ENCODE results near the gene LLGL1.

The LLGL1 gene

DNA sequence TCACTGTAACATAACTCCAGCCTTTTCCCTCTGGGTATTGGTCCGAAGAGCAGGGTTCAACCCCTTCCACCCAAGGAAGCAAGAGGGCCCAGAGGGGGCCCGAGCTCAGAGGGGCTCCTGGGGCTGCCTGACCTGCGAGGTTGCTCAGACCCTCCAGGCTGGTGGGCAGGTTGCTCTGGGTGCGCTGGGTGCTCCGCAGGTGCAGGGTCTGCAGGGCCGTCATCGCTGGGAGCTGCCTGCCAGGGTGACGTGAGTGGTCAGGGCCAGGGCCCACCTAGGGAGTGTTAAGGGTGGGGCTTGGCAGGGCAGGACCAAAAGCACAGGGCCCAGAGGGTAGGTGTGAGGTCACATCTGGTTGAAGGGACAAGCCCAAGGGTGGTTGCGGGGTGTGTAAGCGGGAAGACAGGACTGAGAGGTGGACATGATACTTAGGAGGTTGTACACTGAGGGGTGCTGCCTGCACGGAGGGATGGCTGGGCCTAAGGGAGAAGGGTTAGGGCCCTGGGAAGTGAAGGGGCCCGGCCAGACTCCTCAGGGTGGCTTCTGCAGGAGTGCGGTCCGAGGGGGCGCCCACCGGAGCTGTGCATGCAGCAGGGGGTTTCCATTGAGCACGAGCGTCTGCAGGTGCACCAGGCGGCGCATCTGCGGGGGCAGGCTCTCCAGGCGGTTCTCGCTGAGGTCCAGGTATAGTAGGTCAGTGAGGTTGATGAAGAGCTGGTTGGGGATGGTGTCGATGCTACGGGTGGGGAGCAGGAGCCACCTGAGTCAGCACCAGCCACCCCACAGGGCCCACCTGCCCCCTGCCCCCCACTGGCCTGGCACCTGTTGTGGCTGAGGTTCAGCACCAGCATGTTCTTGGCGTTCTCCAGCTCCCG is 28.7 kb downstream of the LLGL1 start:
- H3K27me3 ChIP-seq (ENCODE audit: insufficient read depth, poor library complexity, severe bottlenecking) = no peaks in the 10 kb centered on the region
- no peak for DNase-seq (ENCODE audit: low read depth in 1 of 2, low spot score in 1 of 2)
- no peak overlapping the region for H3K4me3 ChIP-seq (replicated peaks; ENCODE audit: insufficient read depth, low read length)
- TF ChIP-seq SPI1 (IDR thresholded peaks at IDR 0.05; ENCODE audit: borderline replicate concordance, low read depth) = no peak
- TF ChIP-seq, protein P1, sequence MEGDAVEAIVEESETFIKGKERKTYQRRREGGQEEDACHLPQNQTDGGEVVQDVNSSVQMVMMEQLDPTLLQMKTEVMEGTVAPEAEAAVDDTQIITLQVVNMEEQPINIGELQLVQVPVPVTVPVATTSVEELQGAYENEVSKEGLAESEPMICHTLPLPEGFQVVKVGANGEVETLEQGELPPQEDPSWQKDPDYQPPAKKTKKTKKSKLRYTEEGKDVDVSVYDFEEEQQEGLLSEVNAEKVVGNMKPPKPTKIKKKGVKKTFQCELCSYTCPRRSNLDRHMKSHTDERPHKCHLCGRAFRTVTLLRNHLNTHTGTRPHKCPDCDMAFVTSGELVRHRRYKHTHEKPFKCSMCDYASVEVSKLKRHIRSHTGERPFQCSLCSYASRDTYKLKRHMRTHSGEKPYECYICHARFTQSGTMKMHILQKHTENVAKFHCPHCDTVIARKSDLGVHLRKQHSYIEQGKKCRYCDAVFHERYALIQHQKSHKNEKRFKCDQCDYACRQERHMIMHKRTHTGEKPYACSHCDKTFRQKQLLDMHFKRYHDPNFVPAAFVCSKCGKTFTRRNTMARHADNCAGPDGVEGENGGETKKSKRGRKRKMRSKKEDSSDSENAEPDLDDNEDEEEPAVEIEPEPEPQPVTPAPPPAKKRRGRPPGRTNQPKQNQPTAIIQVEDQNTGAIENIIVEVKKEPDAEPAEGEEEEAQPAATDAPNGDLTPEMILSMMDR (IDR thresholded peaks at IDR 0.05; ENCODE audit: insufficient read depth, low read length) = no peak
- TF ChIP-seq POLR2AphosphoS5 (IDR thresholded peaks at IDR 0.05; ENCODE audit: low read depth) = no peak
- TF ChIP-seq GABPA (IDR thresholded peaks at IDR 0.05; ENCODE audit: low read depth) = no peak
- TF ChIP-seq, protein P2, sequence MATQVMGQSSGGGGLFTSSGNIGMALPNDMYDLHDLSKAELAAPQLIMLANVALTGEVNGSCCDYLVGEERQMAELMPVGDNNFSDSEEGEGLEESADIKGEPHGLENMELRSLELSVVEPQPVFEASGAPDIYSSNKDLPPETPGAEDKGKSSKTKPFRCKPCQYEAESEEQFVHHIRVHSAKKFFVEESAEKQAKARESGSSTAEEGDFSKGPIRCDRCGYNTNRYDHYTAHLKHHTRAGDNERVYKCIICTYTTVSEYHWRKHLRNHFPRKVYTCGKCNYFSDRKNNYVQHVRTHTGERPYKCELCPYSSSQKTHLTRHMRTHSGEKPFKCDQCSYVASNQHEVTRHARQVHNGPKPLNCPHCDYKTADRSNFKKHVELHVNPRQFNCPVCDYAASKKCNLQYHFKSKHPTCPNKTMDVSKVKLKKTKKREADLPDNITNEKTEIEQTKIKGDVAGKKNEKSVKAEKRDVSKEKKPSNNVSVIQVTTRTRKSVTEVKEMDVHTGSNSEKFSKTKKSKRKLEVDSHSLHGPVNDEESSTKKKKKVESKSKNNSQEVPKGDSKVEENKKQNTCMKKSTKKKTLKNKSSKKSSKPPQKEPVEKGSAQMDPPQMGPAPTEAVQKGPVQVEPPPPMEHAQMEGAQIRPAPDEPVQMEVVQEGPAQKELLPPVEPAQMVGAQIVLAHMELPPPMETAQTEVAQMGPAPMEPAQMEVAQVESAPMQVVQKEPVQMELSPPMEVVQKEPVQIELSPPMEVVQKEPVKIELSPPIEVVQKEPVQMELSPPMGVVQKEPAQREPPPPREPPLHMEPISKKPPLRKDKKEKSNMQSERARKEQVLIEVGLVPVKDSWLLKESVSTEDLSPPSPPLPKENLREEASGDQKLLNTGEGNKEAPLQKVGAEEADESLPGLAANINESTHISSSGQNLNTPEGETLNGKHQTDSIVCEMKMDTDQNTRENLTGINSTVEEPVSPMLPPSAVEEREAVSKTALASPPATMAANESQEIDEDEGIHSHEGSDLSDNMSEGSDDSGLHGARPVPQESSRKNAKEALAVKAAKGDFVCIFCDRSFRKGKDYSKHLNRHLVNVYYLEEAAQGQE (IDR thresholded peaks at IDR 0.05; ENCODE audit: insufficient replicate concordance, low read depth) = no peak
- no peak overlapping the region for H3K27ac ChIP-seq (replicated peaks)

DNA sequence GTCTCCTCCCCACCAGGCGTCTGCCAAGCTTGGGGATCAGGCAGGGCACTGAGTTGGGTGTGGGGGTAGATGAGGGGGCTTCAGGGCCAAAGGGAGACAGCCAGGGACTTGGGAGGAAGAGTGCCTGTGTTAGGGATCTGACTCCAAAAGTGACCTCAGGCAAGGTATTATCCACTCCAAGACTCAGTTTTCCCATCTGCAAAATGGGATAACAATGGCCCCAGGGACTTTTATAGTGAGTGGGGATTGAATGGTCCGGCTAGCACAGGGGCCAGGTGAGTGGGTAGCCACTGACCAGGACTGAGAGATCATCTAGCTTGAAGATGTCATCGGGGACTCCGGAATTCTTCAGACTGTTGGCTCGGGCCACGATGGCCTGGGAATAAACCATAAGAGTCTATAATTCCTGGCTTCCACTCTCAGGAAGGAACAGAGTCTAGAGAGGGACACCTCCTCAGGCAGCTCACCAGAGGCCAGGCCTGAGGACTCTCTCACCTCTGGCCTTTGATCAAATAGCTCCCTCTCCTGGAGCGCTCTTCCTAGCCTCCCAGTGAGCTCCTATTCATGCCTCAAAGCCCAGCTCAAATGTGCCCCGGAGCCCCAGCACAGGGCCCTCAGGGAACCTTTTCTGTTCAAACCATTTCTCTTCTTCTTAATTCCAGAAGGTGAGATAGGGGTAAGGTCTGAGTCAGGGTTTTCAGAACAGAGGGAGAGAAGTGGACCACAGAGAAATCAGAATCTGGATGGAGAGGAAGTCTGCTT is 29.6 kb downstream of the LLGL1 start:
- Histone ChIP-seq H3K27ac (replicated peaks) (no peak overlapping the region), H3K4me3 (replicated peaks; ENCODE audit: insufficient read depth, low read length) (no peak overlapping the region), H3K27me3 (ENCODE audit: insufficient read depth, poor library complexity, severe bottlenecking) (no peaks in the 10 kb centered on the region)
- no peak for DNase-seq (ENCODE audit: low read depth in 1 of 2, low spot score in 1 of 2)
- TF ChIP-seq, protein P1 (IDR thresholded peaks at IDR 0.05; ENCODE audit: insufficient read depth, low read length) = no peak
- no peak for TF ChIP-seq SPI1 (IDR thresholded peaks at IDR 0.05; ENCODE audit: borderline replicate concordance, low read depth)
- TF ChIP-seq, protein P2 (IDR thresholded peaks at IDR 0.05; ENCODE audit: insufficient replicate concordance, low read depth) = no peak
- TF ChIP-seq GABPA (IDR thresholded peaks at IDR 0.05; ENCODE audit: low read depth) = no peak
- no peak for TF ChIP-seq POLR2AphosphoS5 (IDR thresholded peaks at IDR 0.05; ENCODE audit: low read depth)

DNA sequence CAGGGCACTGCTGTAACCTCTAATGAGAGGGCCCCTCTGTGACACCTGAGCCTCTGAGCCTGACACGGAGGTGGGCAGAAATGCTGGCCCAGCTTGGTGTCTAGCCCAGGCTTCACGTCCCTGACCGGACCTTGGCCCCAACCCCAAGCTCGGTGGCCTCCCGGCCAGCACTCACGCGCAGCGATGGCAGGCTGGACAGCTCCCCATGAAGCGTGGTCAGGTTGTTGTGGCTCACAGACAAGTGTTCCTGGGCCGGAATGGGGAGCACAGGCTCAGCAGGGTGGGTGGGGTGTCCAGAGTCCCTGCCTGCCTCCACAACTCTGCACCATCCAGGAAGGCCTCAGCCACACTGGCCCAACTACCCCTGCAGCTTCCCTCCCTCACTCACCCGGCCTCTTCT is 30.9 kb downstream of the LLGL1 start:
- TF ChIP-seq POLR2AphosphoS5 (IDR thresholded peaks at IDR 0.05; ENCODE audit: low read depth) (no peak), SPI1 (IDR thresholded peaks at IDR 0.05; ENCODE audit: borderline replicate concordance, low read depth) (no peak), GABPA (IDR thresholded peaks at IDR 0.05; ENCODE audit: low read depth) (no peak)
- TF ChIP-seq, protein P2 (IDR thresholded peaks at IDR 0.05; ENCODE audit: insufficient replicate concordance, low read depth) = no peak
- TF ChIP-seq, protein P1 (IDR thresholded peaks at IDR 0.05; ENCODE audit: insufficient read depth, low read length) = no peak
- no peak overlapping the region for H3K27ac ChIP-seq (replicated peaks)
- no peaks in the 10 kb centered on the region for H3K27me3 ChIP-seq (ENCODE audit: insufficient read depth, poor library complexity, severe bottlenecking)
- DNase-seq (ENCODE audit: low read depth in 1 of 2, low spot score in 1 of 2) = no peak
- no peak overlapping the region for H3K4me3 ChIP-seq (replicated peaks; ENCODE audit: insufficient read depth, low read length)

Data from HL-60 (cell line).